Heart left ventricle (tissue), 13 donors: ENCODE measurements around the gene PRDM8.

Experiments used
- POLR2A ChIP-seq, 2 donors: fragments of 450-650 bp; IDR thresholded peaks; one replicate each; pipeline ENCODE4 v1.6.1; 2017; ENCODE audit warnings: antibody characterized with exemption in 2 of 2, mild to moderate bottlenecking in 2 of 2, moderate library complexity in 2 of 2
- TF ChIP-seq, protein P1 (sequence below), 12 donors: fragments of 200-600 bp; sonication (generic) in 4 of 12; IDR thresholded peaks; one replicate each; pipeline versions ENCODE4 v1.5.0 to v1.8.0; 2018 to 2022; ENCODE audit warnings: antibody characterized with exemption in 12 of 12, mild to moderate bottlenecking in 5 of 12
- donor health status: ischemic (EF 13 %, LVEDD 7.1; RV severe dilation, severe dysfunction).
- donor health status: DM: no; HTN: yes; CAD: no.
- donor health status: DM: no; HTN: no; CAD: no.
- donor health status: ischemic (EF 25% LVEDD 6.9; RV normal size, moderate dysfunction).
- donor health status: ischemic (EF 25% LVEDD 5.7; RV mildly dilated, moderate dysfunction).
- donor health status: ischemic (EF 35%, LVEDD 5.7; RV mildly dilated, moderate dysfunction).
- donor health status: nonischemic (EF 11% LVEDD 7.7; RV severe dilation, severe dysfunction).
- donor health status: DM: yes; HTN: yes; CAD: no.
- donor health status: PGD.
- donor health status: ischemic (EF 29% LVEDD 5.4; RV normal size, mild dysfunction).
- donor health status: nonischemic (EF 23%, LVEDD 6.1; RV moderate dilation, normal function).

DNA sequence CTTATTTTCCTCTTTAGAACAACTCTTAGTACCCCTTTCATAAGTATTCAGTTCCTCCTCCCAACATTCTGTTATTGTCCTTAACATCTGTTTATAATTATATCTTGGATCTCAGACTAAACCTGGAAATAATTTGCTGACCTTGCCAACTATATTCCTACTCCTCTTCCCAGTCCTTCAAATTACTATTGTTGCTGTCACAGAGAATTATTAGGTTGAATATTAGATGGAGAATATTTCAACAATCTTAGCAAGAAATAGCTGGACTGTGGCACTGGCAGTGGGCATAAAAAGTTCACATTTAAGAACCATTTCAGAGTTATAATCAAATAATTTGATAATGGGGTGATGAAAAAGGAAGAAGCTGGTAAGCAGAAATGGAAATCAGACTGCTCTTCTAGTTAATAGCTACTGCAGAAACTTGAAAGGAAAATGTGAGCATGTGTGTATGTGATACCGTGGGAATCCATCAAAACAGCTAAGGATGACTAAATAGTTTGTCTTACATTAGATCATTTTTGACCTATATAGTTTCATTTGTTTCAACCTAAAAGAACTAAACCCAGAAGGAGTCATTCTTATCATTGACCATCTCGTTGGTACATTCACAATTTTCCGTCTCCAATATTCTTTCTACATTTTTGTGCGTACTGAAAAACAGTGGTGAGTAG is 43.3 kb upstream of the PRDM8 start:
- TF ChIP-seq, protein P1, sequence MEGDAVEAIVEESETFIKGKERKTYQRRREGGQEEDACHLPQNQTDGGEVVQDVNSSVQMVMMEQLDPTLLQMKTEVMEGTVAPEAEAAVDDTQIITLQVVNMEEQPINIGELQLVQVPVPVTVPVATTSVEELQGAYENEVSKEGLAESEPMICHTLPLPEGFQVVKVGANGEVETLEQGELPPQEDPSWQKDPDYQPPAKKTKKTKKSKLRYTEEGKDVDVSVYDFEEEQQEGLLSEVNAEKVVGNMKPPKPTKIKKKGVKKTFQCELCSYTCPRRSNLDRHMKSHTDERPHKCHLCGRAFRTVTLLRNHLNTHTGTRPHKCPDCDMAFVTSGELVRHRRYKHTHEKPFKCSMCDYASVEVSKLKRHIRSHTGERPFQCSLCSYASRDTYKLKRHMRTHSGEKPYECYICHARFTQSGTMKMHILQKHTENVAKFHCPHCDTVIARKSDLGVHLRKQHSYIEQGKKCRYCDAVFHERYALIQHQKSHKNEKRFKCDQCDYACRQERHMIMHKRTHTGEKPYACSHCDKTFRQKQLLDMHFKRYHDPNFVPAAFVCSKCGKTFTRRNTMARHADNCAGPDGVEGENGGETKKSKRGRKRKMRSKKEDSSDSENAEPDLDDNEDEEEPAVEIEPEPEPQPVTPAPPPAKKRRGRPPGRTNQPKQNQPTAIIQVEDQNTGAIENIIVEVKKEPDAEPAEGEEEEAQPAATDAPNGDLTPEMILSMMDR (IDR thresholded peaks at IDR 0.05), result no peak
- TF ChIP-seq POLR2A (IDR thresholded peaks at IDR 0.05), result no peak
